ENCODE data around the gene CDKN3. TPM values are rescaled to one million over a fixed set of nuclear protein-coding genes. Genes with fewer than 3 reads are reported as not detected.

The CDKN3 gene
- total RNA-seq, 1 donor from 2014 or later: 6.6 TPM

DNA sequence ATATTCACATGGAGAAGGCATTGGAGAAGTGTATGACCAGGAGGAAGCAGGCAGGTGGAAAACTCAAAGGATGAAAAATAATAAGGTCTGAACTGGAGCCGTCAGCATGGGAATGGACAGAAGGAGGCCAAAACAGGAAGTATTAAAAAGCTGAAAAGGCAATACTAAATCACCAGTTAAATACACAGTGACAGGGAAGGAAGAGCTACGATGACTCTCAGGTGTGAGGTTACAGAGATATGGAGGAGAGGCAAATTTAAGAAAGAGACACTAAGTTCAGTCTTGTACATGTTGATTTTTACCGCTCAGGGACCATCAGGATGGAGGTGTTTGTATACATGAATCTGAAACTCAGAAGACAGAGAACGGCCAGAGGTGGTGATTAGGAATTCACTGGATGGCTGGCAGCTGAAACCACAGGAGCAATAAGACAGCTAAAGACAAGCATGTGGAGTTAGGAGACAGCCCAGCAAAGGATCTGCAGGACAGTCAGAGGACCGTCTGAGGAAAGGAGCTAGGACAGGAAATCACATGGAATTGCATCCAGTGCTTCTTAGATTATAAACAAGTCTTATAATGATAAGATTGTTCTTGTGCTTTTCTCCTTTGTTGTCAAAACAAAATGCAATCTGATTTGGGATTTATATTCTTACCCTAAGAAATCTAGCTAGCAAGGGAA is 33.9 kb upstream of the CDKN3 start:
- no peaks in the 10 kb centered on the region for H3K27me3 ChIP-seq
- peak in 1 of 2 donors; percentile 4 for DNase-seq (ENCODE audit: extremely low spot score in 2 of 2)
- H3K27ac ChIP-seq: no peak overlapping the region
- H3K9me3 ChIP-seq: no peaks in the 10 kb centered on the region
- TF ChIP-seq POLR2A (IDR thresholded peaks at IDR 0.05) (no peak), POLR2AphosphoS5 (IDR thresholded peaks at IDR 0.05; ENCODE audit: insufficient read depth in 1 of 2, low read depth in 1 of 2) (no peak), CTCF (IDR thresholded peaks at IDR 0.05) (no peak)
- peaks cover 10% of the 10 kb centered on the region for H3K4me1 ChIP-seq
- intact Hi-C loops (cut with DNase I): no loop called here
- no peak overlapping the region for H3K4me3 ChIP-seq
- no peaks in the 10 kb centered on the region for H3K36me3 ChIP-seq

DNA sequence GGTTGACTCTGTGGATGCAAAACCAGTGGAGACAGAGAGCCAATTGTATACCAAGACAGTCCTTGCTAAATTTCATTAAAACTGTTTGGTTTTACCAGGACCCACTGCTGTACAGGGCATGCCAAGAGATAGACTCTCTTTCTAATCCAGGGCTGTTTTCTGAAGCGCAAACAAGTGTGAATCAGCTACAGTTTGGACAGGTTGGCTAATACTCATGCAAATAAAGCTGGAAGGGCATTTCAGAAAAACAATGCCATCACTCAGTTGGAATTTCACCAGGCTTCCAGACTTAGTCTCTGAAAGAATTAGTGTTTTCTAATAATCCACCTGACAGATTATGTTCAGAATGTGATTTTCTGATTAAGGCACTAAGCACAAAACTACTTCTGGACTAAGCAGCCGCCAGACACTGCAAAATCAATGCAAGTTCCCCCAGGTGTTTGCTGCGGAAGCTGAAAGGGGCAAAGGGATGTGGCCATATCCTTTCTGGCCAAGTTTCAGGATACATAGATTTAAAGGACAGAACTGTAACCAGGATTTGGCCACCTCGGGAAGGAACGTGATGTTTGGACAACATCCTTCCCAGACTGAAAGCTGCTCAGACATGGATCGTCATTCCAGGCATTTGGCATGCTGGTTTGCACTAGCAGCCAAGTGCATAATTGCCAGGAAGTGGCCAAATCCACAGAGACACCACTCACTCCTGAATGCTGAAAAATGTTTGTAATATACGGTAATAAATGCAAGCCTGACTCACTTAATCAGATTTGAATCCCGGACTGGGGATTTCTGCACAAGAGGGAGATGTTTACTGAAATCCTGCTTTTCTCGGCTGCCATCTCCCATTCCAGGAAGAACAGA is 32.0 kb upstream of the CDKN3 start:
- DNase-seq (ENCODE audit: extremely low spot score in 2 of 2): peak; percentile 72 to 80
- Histone ChIP-seq H3K27ac (no peak overlapping the region), H3K4me1 (peaks cover 10% of the 10 kb centered on the region), H3K4me3 (no peak overlapping the region), H3K36me3 (no peaks in the 10 kb centered on the region), H3K27me3 (no peaks in the 10 kb centered on the region), H3K9me3 (no peaks in the 10 kb centered on the region)
- TF ChIP-seq CTCF (IDR thresholded peaks at IDR 0.05) (no peak), POLR2AphosphoS5 (IDR thresholded peaks at IDR 0.05; ENCODE audit: insufficient read depth in 1 of 2, low read depth in 1 of 2) (no peak), POLR2A (IDR thresholded peaks at IDR 0.05) (no peak)
- intact Hi-C loops (cut with DNase I): no loop called here

DNA sequence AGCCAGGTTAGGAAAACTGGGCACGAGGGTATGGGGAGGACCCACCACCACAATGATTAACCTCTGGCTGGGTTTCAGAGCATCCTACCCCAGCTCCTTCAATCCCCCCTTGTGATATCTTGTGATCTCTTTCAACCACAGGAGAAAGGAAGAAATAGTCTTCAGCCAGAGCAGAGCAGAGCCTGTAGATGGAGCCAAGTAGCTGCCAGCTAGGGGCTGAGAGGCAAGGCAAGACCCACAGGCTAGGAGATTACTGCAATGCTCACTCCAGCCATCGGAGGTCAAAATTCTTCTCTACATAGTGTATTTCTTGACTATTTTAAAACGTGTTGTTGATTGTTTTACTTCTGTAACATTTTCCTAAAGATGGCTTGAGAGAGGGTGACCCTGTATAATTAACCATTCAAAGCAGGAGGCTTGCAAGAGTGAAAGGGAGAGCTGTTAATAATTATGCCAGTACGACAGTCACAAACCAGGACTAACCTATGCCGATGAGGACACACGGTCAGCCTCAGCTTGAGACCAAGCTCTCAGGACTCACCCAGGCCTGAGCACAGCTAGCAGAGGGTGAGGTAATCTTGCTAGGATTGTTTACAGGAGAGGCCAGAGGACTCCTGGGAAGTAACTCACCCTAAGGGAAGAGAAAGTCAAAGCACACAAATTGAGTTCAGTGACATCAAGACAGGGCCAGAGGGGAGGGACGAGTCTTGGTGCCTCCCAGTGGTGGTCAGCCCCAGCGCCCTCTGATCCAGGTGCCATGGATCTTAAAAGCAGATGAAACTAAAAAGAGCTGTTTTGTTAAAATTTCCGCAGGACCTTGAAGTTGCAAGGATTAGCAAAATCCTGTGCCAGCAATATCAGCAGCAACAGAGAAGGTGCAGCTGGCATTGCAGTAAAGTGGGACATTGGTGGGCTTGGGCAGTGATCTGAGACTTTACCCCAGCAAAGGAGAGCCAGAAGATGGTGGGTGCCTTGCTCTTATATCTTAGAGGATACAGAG is 29.8 kb upstream of the CDKN3 start:
- no peak for TF ChIP-seq CTCF (IDR thresholded peaks at IDR 0.05)
- TF ChIP-seq POLR2A (IDR thresholded peaks at IDR 0.05): no peak
- no peak for TF ChIP-seq POLR2AphosphoS5 (IDR thresholded peaks at IDR 0.05; ENCODE audit: insufficient read depth in 1 of 2, low read depth in 1 of 2)
- DNase-seq (ENCODE audit: extremely low spot score in 2 of 2): peak; percentile 64 to 69
- intact Hi-C loops (cut with DNase I): no loop called here
- no peak overlapping the region for H3K27ac ChIP-seq
- no peaks in the 10 kb centered on the region for H3K36me3 ChIP-seq
- H3K4me3 ChIP-seq: no peak overlapping the region
- H3K27me3 ChIP-seq: no peaks in the 10 kb centered on the region
- peaks cover 10% of the 10 kb centered on the region for H3K4me1 ChIP-seq
- H3K9me3 ChIP-seq: no peaks in the 10 kb centered on the region

- intact Hi-C loops (cut with DNase I): no loop called here
These were observed 28.5 kb upstream of the CDKN3 start for GRCh38 chr14:54368291-54368690.

More at GRCh38 chr14:54368291-54368690, 28.5 kb upstream of the CDKN3 start:
- Histone ChIP-seq H3K4me3 (no peak overlapping the region), H3K27ac (no peak overlapping the region), H3K4me1 (peaks cover 10% of the 10 kb centered on the region), H3K9me3 (no peaks in the 10 kb centered on the region), H3K36me3 (no peaks in the 10 kb centered on the region), H3K27me3 (no peaks in the 10 kb centered on the region)
- no peak for TF ChIP-seq POLR2AphosphoS5 (IDR thresholded peaks at IDR 0.05; ENCODE audit: insufficient read depth in 1 of 2, low read depth in 1 of 2)
- TF ChIP-seq POLR2A (IDR thresholded peaks at IDR 0.05): no peak
- TF ChIP-seq CTCF (IDR thresholded peaks at IDR 0.05): no peak
- DNase-seq (ENCODE audit: extremely low spot score in 2 of 2): no peak

Measured in vagina (tissue), 2 donors.